GM19238 (cell line): Measurements from ENCODE around the gene EWSR1.
"Not testable (repeated sequence)": the region's sequence is repeated elsewhere in the genome, so short reads cannot be mapped to it uniquely, and the experiment has no call there.

Experiments
- DNase-seq: peaks from one replicate; pipeline ENCODE4 v3.0.0; 2011; ENCODE audit warnings: low spot score; ENCODE audit not compliant: insufficient read length

Gene EWSR1

GRCh38 chr22:29334696-29335344, 66.8 kb downstream of the EWSR1 start:
- no peak for DNase-seq

DNA sequence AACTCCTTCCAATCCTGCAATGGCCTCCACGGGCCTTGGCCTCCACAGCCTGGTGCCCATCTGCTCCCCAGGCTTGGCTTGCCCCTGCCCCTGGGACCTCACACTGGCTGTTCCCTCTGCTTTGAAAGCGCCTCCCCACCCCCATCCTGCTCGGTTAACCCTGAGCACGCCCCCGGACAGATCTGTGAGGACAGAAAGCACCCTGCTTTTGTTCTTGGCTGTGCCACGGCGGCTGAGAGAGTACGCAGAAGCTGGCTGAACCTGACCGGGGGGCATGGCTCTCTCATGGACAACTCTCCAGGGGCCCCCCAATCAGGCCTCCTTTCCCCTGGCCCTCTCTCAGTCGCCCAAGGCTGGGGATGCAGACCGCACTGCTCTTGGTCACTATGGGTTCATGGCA, 67.6 kb downstream of the EWSR1 start:
- no peak for DNase-seq

DNA sequence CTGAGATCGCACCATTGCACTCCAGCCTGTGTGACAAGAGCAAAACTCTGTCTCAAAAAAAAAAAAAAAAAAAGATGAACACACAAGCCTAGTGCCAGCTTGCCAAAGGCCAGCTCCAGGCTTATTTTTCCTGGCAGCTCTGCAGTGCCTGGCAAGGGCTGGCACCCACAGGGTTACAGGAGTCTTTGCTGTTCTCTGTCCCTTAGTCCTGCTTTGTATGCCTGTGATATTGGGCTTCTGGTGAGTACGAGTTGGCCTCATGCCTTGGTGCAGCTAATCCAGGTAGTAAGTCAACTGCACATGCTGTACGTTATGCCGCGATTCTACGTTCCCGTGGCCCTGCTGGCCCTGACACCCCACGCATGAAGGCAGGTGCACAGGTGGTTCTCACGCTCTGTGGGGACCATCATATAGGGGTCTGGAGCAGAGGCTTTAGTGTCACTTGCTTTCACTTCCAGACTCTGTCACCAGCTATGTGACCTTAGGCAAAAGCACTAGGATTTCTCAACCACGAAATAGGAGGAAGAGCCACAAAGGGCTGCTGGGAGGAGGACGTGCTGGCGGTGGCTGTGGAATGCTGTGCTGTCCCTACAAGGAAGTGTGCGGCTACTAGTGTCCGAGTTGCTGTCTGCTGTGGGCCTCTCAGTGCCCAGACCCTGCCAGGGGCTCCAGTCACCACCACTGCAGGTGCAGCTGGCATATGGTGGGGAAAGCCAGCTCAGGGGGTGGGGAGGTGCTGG, 68.9 kb downstream of the EWSR1 start:
- DNase-seq, result no peak

- DNase-seq, result no peak
These were observed 69.7 kb downstream of the EWSR1 start for GRCh38 chr22:29337631-29338284.

GRCh38 chr22:29338398-29338797, 70.3 kb downstream of the EWSR1 start:
- no peak for DNase-seq

DNA sequence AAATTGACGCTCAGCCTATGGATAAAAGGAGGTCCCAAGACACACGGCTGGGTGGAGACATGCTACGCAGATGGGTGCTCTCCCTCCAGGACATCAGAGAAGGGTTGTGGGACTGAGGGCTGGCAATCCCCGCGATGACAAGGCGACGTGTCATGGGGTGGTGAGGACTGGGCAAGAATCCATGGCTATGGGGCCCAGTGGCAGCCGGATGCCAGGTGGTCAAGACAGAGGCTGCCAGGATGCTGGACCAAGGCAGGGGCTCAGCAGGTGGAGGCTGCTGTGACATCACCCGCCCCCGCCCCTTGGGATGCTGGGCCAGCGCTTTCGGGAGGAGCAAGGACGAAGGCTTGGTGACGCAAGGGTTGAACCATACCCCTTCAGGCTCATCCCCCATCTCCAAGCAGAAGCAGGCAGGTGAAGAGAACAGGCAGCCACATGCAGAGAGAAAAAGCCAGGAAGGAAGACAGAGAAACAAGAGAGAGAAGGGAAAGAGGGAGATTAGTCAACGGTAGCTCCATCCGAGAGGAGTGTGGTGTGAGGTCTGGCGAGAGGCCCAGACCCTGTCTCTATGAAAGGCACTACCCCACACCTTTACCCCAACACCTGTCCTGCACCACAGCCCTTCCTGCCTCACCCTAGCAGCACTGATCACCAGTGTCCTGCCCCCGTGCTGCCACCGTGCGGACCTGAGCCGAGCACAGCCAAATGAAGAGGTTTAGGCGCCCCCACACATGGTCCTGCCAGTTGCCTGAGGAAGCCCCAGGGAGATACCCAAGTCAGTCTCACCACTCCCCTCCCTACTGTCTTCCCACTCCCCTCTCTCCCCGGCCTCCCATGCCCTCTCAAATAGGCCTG, 71.5 kb downstream of the EWSR1 start:
- DNase-seq, result no peak

DNA sequence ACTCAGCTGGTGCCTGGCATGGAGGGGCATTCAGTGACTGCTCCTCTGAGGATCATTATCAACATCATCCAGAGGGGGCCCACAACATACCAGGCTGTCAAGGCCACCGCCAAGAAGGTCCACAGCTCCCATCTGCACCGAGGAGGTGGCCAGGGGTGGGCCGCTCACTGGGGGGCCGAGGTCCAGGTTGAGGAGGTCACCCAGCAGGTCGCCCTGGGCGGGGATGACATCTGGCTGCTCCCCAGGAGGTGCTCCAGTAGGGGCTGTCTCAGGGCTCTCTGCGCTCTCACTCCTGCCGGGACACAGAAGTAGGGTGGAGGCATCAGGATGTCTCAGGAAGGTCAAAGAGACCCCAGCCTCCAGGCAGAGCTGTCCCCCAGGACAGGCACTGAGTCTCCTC, 72.5 kb downstream of the EWSR1 start:
- no peak for DNase-seq

DNA sequence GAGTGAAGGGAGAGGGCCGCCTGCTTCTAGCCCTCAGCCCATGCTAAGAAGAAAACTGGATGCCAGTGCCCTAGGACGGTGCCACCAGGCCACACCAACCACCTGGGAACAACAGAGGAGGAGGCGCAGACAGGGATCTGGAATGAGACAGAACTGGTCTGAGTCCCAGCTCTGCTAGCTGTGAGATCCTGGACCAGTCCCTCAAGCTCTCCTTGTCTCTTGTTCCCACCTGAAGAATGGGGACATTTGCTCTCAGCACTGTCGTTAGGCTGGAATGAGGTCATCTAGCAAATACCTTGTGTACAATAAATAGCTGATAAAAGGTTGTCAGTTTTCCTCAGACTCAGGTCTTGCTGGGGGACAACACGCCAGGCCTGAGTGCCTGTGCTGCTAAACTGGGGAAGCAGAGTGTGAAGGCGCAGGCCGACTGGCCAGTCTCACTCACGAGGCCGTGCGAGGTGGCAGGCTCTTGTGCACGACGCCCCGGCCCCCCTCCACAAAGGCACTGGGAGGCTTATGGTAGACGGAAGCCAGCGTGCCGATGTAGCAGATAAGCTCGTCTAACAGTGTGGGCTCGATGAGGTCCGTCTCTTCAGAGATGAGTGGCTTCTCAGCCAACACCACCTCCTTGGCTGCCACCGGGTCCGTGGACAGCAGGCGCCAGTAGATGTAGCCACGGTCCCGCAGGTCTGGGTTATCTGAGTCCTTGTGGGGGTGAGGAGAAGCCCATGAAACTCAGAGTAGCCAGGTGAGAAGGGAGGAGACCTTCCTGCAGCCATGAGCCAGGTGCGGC, 73.2 kb downstream of the EWSR1 start:
- DNase-seq, result no peak

GRCh38 chr22:29341849-29342127, 73.7 kb downstream of the EWSR1 start:
- DNase-seq, result no peak

GRCh38 chr22:29342177-29342576, 74.1 kb downstream of the EWSR1 start:
- DNase-seq, result no peak

GRCh38 chr22:29342577-29343312, 74.7 kb downstream of the EWSR1 start:
- DNase-seq, result no peak

- DNase-seq, result no peak
These were observed 75.3 kb downstream of the EWSR1 start for GRCh38 chr22:29343313-29343805.

GRCh38 chr22:29344137-29344536, 76.1 kb downstream of the EWSR1 start:
- no peak for DNase-seq

GRCh38 chr22:29344889-29345288, 76.8 kb downstream of the EWSR1 start:
- DNase-seq, result not testable (repeated sequence)

DNA sequence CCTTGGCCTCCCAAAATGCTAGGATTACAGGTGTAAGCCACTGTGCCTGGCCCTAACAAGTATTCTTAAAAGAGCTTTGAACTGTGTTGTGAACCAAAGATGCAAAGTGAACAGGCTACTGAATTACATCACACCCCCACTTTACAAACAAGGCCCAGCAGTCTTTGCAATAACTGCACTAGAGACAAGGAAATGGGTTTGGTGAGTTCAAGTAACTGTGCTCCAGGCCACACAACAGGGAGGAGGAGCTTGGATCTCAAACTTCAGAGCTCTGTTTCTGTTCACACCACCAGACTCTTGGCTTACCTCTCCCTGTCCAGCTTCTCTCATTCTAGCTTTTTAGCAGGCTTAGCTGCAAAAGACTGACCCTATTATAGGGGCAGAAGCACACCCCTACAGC, 77.9 kb downstream of the EWSR1 start:
- DNase-seq, result no peak

DNA sequence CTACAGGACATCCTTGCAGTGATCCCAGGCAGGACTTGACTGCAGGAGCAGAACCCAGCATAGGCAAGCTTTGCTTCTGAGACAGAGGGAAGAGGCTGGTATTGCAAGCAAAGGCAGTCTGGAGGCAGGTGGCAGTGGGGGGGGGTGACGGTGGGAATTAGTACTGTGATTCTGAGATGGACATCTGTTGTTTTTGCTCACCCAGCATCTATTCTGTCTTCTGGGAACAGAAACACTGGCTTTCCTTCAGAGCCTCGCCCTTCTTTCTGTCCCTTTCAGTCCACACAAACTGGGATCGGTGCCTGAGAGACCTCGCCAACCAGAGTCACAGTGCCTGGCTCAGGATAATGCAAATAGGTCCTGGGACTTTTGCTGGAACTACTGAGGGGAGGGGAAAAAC, 78.6 kb downstream of the EWSR1 start:
- no peak for DNase-seq

GRCh38 chr22:29348041-29348440, 80.0 kb downstream of the EWSR1 start:
- DNase-seq, result no peak

GRCh38 chr22:29348956-29349355, 80.9 kb downstream of the EWSR1 start:
- DNase-seq, result no peak
